Endothelial cell of umbilical vein (primary cell): ENCODE measurements around the gene DRD1. TPM values are rescaled to one million over a fixed set of nuclear protein-coding genes. Genes with fewer than 3 reads are reported as not detected.

ENCODE experiments used
- BruUV-seq: library from RNA; stranded (reverse); fragments of 400-500 nt; replicated peaks from 2 replicates; lab custom pipeline; 2021; lab: Mats Ljungman, UMichigan
- CTCF ChIA-PET: fragments of 300-600, 350-600 bp; sonication (Branson Sonifier 250); formaldehyde crosslinking; loops from one replicate; lab custom pipeline; 2021; ENCODE audit warnings: antibody characterized with exemption, inconsistent platforms; lab: Charles Lee
- POLR2A ChIA-PET: fragments of 300-600, 350-600 bp; sonication (Branson Sonifier 250); formaldehyde crosslinking; loops from one replicate; lab custom pipeline; 2021; ENCODE audit warnings: antibody characterized with exemption, inconsistent platforms; lab: Charles Lee
- DNase-seq: peaks from one replicate; pipeline ENCODE4 v3.0.0-alpha.2; 2011; ENCODE audit warnings: low read depth, low spot score
- FAIRE-seq: peaks from 2 replicates; lab custom pipeline; 2011; peaks lifted over from hg19 to GRCh38; lab: Jason Lieb, UNC
- H2AFZ ChIP-seq: 2 replicates; pipeline ENCODE4 v1.6.0; 2012; ENCODE audit warnings: low read depth, low read length, control low read depth, inconsistent platforms
- H3K27ac ChIP-seq: 2 replicates; pipeline ENCODE4 v1.5.1; 2011; ENCODE audit warnings: low read depth, mild to moderate bottlenecking, control low read depth, low read length, moderate library complexity; ENCODE audit not compliant: insufficient read depth
- H3K27me3 ChIP-seq, 2 experiments: 2 replicates each; pipeline versions ENCODE4 v1.6.0 to v1.6.1; 2011; ENCODE audit warnings: low read length in 2 of 2, mixed read lengths in 1 of 2; ENCODE audit not compliant: control insufficient read depth in 2 of 2, insufficient read depth in 2 of 2
- H3K36me3 ChIP-seq, 2 experiments: 2 replicates in 1 of 2; 3 replicates in 1 of 2; pipeline ENCODE4 v1.5.1; 2011; ENCODE audit warnings: low read length in 2 of 2, mild to moderate bottlenecking in 1 of 2, moderate library complexity in 1 of 2; ENCODE audit not compliant: control insufficient read depth in 2 of 2, insufficient read depth in 2 of 2; ENCODE audit errors: extremely low read depth in 1 of 2
- H3K4me1 ChIP-seq: 3 replicates; pipeline ENCODE4 v1.5.1; 2011; ENCODE audit warnings: mild to moderate bottlenecking, low read length; ENCODE audit not compliant: control insufficient read depth, insufficient read depth; ENCODE audit errors: extremely low read depth
- H3K4me2 ChIP-seq: 2 replicates; pipeline ENCODE4 v1.6.1; 2011; ENCODE audit warnings: low read length, control low read depth, mixed read lengths; ENCODE audit not compliant: insufficient read depth
- H3K4me3 ChIP-seq, 3 experiments: fragments of 200-600 bp in 1 of 3; sonication (generic), shearing (Covaris generic) in 1 of 3; replicated peaks in 1 of 3; 2 replicates each; pipeline ENCODE4 v1.5.1; 2011 to 2016; ENCODE audit warnings: control low read depth in 3 of 3, low read length in 3 of 3, mild to moderate bottlenecking in 2 of 3, inconsistent platforms in 1 of 3, low read depth in 1 of 3, moderate library complexity in 1 of 3; ENCODE audit not compliant: insufficient read depth in 1 of 3
- H3K79me2 ChIP-seq: 2 replicates; pipeline ENCODE4 v1.6.0; 2012; ENCODE audit warnings: low read length, inconsistent platforms; ENCODE audit not compliant: control insufficient read depth, insufficient read depth
- H3K9ac ChIP-seq: replicated peaks from 2 replicates; pipeline ENCODE3; 2011; ENCODE audit warnings: low read length, control low read depth; ENCODE audit not compliant: insufficient read depth; ENCODE audit errors: extremely low read depth
- H3K9me1 ChIP-seq: replicated peaks from 3 replicates; pipeline ENCODE4 v1.6.0; 2011; ENCODE audit warnings: mild to moderate bottlenecking, low read length; ENCODE audit not compliant: control insufficient read depth, insufficient read depth; ENCODE audit errors: extremely low read depth
- H3K9me3 ChIP-seq: replicated peaks from 2 replicates; pipeline ENCODE4 v1.5.1; 2012; ENCODE audit warnings: low read length, inconsistent platforms; ENCODE audit not compliant: control insufficient read depth, insufficient read depth
- H4K20me1 ChIP-seq: replicated peaks from 2 replicates; pipeline ENCODE3; 2011; ENCODE audit warnings: mild to moderate bottlenecking, low read length; ENCODE audit not compliant: control insufficient read depth, insufficient read depth; ENCODE audit errors: extremely low read depth
- EZH2 ChIP-seq: IDR thresholded peaks from 2 replicates; pipeline ENCODE4 v1.6.1; 2012; ENCODE audit warnings: borderline replicate concordance, low read depth, mild to moderate bottlenecking, moderate library complexity, low read length, inconsistent platforms; ENCODE audit not compliant: severe bottlenecking
- FOS ChIP-seq: IDR thresholded peaks from 2 replicates; pipeline ENCODE4 v1.6.1; 2011; ENCODE audit warnings: mild to moderate bottlenecking, low read length, moderate library complexity, borderline replicate concordance; ENCODE audit not compliant: insufficient read depth
- GATA2 ChIP-seq: IDR thresholded peaks from 2 replicates; pipeline ENCODE4 v1.7.0; 2011; ENCODE audit warnings: low read depth, mild to moderate bottlenecking, moderate library complexity, mixed read lengths, low read length; ENCODE audit not compliant: insufficient read length, insufficient read depth
- JUN ChIP-seq: IDR thresholded peaks from 2 replicates; pipeline ENCODE4 v1.6.1; 2011; ENCODE audit warnings: borderline replicate concordance, low read depth; ENCODE audit not compliant: insufficient read length, insufficient read depth
- MYC ChIP-seq: IDR thresholded peaks from one replicate; pipeline ENCODE4 v1.6.1; 2011; ENCODE audit warnings: mild to moderate bottlenecking, low read depth, low read length
- POLR2A ChIP-seq: IDR thresholded peaks from 2 replicates; pipeline ENCODE4 v1.6.1; 2012; ENCODE audit warnings: low read depth, mild to moderate bottlenecking, control low read depth, low read length
- POLR2AphosphoS5 ChIP-seq: IDR thresholded peaks from 2 replicates; pipeline ENCODE4 v1.6.1; 2012; ENCODE audit warnings: low read depth, mild to moderate bottlenecking, control low read depth, low read length, moderate library complexity; ENCODE audit not compliant: insufficient read depth
- dilution Hi-C: fragments of 300-500 bp; cut with MboI; formaldehyde crosslinking; loops from one replicate; pipeline ENCODE4 v1.15.0; 2019; ENCODE audit warnings: low sequenced_read_pairs; ENCODE audit not compliant: extremely low pct_ligation_motif_present
- intact Hi-C: fragments of 100-400 bp; cut with micrococcal nuclease; formaldehyde crosslinking; loops from one replicate; pipeline ENCODE4 v1.10.0; 2022
- polyA plus RNA-seq, 4 experiments: library from polyadenylated mRNA; depleted of rRNA in 3 of 4; stranded (reverse) in 3 of 4; unstranded in 1 of 4; fragments of >200 nt; gene quantifications; 2 replicates each; pipeline versions ENCODE4 v1.2.1 to v1.2.3, GENCODE V29; 2011 to 2012; ENCODE audit warnings: missing spikeins in 1 of 4
- total RNA-seq: library from RNA; stranded (reverse); gene quantifications from 2 replicates; pipeline ENCODE4 v1.2.3, GENCODE V29; 2021
- TF ChIP-seq, protein P1 (sequence below): IDR thresholded peaks from 2 replicates; pipeline ENCODE4 v1.6.1; 2011; ENCODE audit not compliant: insufficient read depth, insufficient read length
- TF ChIP-seq, protein P2 (sequence below), 2 donors: IDR thresholded peaks; 1 replicate in 1 of 2; 2 replicates in 1 of 2; pipeline ENCODE4 v1.5.1; 2011; ENCODE audit warnings: low read length in 2 of 2, mild to moderate bottlenecking in 2 of 2, moderate library complexity in 2 of 2, control low read depth in 1 of 2, inconsistent platforms in 1 of 2, low read depth in 1 of 2; ENCODE audit not compliant: insufficient read depth in 1 of 2; ENCODE audit errors: extremely low read depth in 1 of 2

Gene DRD1
- total and polyA plus RNA-seq, 2 donors (not counting 3 experiments of a cell fraction or from before 2014, with no cell fraction given): not detected

DNA sequence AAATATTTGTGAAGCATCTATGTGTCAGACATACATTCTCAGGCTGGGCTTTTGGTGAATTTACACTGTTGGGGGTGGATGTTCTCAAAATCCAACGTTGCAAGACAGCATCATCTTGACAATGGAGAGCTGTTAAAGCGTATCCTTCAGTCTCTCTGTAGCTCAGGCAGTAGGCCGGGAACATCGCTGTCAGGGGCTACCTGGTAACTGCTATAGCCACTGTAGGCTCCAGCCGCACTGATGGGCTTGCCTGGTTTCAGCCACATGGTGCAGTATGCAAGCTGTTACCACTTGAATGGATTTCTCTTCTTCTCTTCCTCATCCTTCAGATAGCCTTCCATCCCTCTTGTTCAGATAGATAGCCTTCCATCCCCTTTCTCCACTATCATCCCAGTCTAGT lies 51.7 kb downstream of the DRD1 start:
- BruUV-seq: no TSS peak
- Histone ChIP-seq H3K9ac (no peak overlapping the region), H3K36me3 (no peaks in the 10 kb centered on the region), H3K27me3 (no peaks in the 10 kb centered on the region), H4K20me1 (no peaks in the 10 kb centered on the region), H3K9me3 (no peaks in the 10 kb centered on the region), H3K9me1 (no peaks in the 10 kb centered on the region), H3K4me1 (no peaks in the 10 kb centered on the region), H3K27ac (no peak overlapping the region), H2AFZ (no peak overlapping the region), H3K79me2 (no peaks in the 10 kb centered on the region), H3K4me2 (no peak overlapping the region), H3K4me3 (no peak overlapping the region)
- ChIA-PET CTCF (no interaction called here), POLR2A (no interaction called here)
- FAIRE-seq (no peak), DNase-seq (no peak)
- TF ChIP-seq, protein P1, sequence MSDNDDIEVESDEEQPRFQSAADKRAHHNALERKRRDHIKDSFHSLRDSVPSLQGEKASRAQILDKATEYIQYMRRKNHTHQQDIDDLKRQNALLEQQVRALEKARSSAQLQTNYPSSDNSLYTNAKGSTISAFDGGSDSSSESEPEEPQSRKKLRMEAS: no peak
- TF ChIP-seq POLR2AphosphoS5 (no peak), MYC (no peak), JUN (no peak), POLR2A (no peak), GATA2 (no peak), EZH2 (no peak), FOS (no peak)
- TF ChIP-seq, protein P2, sequence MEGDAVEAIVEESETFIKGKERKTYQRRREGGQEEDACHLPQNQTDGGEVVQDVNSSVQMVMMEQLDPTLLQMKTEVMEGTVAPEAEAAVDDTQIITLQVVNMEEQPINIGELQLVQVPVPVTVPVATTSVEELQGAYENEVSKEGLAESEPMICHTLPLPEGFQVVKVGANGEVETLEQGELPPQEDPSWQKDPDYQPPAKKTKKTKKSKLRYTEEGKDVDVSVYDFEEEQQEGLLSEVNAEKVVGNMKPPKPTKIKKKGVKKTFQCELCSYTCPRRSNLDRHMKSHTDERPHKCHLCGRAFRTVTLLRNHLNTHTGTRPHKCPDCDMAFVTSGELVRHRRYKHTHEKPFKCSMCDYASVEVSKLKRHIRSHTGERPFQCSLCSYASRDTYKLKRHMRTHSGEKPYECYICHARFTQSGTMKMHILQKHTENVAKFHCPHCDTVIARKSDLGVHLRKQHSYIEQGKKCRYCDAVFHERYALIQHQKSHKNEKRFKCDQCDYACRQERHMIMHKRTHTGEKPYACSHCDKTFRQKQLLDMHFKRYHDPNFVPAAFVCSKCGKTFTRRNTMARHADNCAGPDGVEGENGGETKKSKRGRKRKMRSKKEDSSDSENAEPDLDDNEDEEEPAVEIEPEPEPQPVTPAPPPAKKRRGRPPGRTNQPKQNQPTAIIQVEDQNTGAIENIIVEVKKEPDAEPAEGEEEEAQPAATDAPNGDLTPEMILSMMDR (IDR thresholded peaks at IDR 0.05; ENCODE audit: extremely low read depth in 1 of 2, insufficient read depth in 1 of 2, low read depth in 1 of 2, low read length in 2 of 2): no peak
- intact Hi-C loops: no loop called here
- dilution Hi-C loops: no loop called here
